ENCODE results near the gene CNOT2. TPM values are rescaled to one million over a fixed set of nuclear protein-coding genes. Genes with fewer than 3 reads are reported as not detected.

The CNOT2 gene
- polyA plus RNA-seq, 1 of the 3 experiments (the other 2 are of a cell fraction), result 45.3 TPM

- Histone ChIP-seq H3K79me2 (ENCODE audit: insufficient read depth) (peaks cover 100% of the 10 kb centered on the region), H3F3A (replicated peaks; ENCODE audit: insufficient read depth) (peaks cover 5% of the 10 kb centered on the region), H3K27me3 (ENCODE audit: insufficient read depth) (no peaks in the 10 kb centered on the region), H3K36me3 (replicated peaks in 1 of 2; ENCODE audit: control insufficient read depth in 1 of 2, insufficient read depth in 2 of 2, low read length in 1 of 2) (peaks cover 5 to 32% of the 10 kb centered on the region in 2 experiments), H3K4me2 (no peak overlapping the region), H3K4me1 (ENCODE audit: control insufficient read depth in 1 of 2, insufficient read depth in 2 of 2, low read depth in 1 of 2, low read length in 1 of 2) (peaks cover 2 to 8% of the 10 kb centered on the region in 2 experiments), H3K9me2 (no peaks in the 10 kb centered on the region), H4K20me1 (ENCODE audit: insufficient read depth) (peaks cover 76% of the 10 kb centered on the region), H3K9me3 (no peaks in the 10 kb centered on the region; the same call in 1 of the 2 replicates), H3K4me3 (ENCODE audit: low read depth in 2 of 2, low read length in 1 of 2) (no peak overlapping the region), H2AFZ (ENCODE audit: low read depth) (no peak overlapping the region), H3K27ac (ENCODE audit: low read depth in 2 of 2, low read length in 1 of 2) (no peak overlapping the region), H3K9ac (no peak overlapping the region)
- CTCF ChIA-PET, result no interaction called here
- 93% methylated on average over 5 of the region's 5 CpGs for WGBS (ENCODE audit: low lambda C conversion rate)
- POLR2A ChIA-PET, result no interaction called here
- DNase-seq, result peak; percentile 14
- no peak for TF ChIP-seq FOXM1 (IDR thresholded peaks at IDR 0.05; ENCODE audit: low read depth)
- no peak for TF ChIP-seq TAF1 (IDR thresholded peaks at IDR 0.05; ENCODE audit: borderline replicate concordance, low read depth, low read length)
- no peak for TF ChIP-seq POLR2AphosphoS5 (IDR thresholded peaks at IDR 0.05; ENCODE audit: low read depth, low read length)
- TF ChIP-seq RXRA (IDR thresholded peaks at IDR 0.05; ENCODE audit: borderline replicate concordance, low read depth), result no peak
- TF ChIP-seq EZH2phosphoT487 (IDR thresholded peaks at IDR 0.05; ENCODE audit: borderline replicate concordance, low read depth), result no peak
- no peak for TF ChIP-seq RAD21 (IDR thresholded peaks at IDR 0.05; ENCODE audit: low read length)
- no peak for TF ChIP-seq NFIC (IDR thresholded peaks at IDR 0.05; ENCODE audit: borderline replicate concordance)
- no peak for TF ChIP-seq SMC3 (IDR thresholded peaks at IDR 0.05; ENCODE audit: low read depth, low read length)
- no peak for TF ChIP-seq MXI1 (IDR thresholded peaks at IDR 0.05; ENCODE audit: low read depth, low read length)
- TF ChIP-seq, protein P1, sequence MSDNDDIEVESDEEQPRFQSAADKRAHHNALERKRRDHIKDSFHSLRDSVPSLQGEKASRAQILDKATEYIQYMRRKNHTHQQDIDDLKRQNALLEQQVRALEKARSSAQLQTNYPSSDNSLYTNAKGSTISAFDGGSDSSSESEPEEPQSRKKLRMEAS (IDR thresholded peaks at IDR 0.05; ENCODE audit: low read depth), result no peak
- TF ChIP-seq YY1 (IDR thresholded peaks at IDR 0.05; ENCODE audit: low read depth), result no peak
- no peak for TF ChIP-seq TEAD4 (IDR thresholded peaks at IDR 0.05; ENCODE audit: borderline replicate concordance, insufficient read depth)
- no peak for TF ChIP-seq JUND (IDR thresholded peaks at IDR 0.05)
These were observed 15.6 kb downstream of the CNOT2 start for GRCh38 chr12:70258605-70259403.

DNA sequence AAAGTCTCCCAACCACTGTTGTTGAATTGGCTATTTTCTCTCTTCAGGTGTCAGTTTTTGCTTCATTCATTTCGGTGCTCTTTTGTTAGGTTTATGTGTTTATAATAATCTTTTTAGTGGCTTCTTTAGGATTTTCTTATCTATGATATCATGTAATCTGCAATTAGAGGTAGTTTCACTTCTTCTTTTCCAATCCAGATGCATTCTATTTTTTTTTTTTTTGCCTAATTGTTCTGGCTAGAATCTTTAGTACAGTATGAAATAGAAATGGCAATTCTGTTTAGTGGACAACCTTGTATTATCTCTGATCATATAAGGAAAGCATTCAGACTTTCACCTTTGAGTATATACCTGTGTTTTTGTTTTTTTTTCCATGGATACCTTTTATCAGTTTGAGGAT lies 17.4 kb downstream of the CNOT2 start:
- POLR2A ChIA-PET, result no interaction called here
- CTCF ChIA-PET, result interaction anchor here (0.8 kb wide), 1 partner anchor 13 kb away, joined by 3 read pairs; no protein-coding TSS in a partner anchor
- WGBS (ENCODE audit: low lambda C conversion rate), result 100% methylated on average over 1 of the region's 1 CpG
- TF ChIP-seq MEF2A (IDR thresholded peaks at IDR 0.05; ENCODE audit: borderline replicate concordance, low read depth) (no peak), SIN3A (IDR thresholded peaks at IDR 0.05; ENCODE audit: borderline replicate concordance, low read depth, low read length) (no peak), RCOR1 (IDR thresholded peaks at IDR 0.05; ENCODE audit: low read length) (no peak), FOXM1 (IDR thresholded peaks at IDR 0.05; ENCODE audit: low read depth) (no peak), RFX5 (IDR thresholded peaks at IDR 0.05; ENCODE audit: low read length) (no peak), NRF1 (IDR thresholded peaks at IDR 0.05; ENCODE audit: low read depth, low read length) (no peak), CHD2 (IDR thresholded peaks at IDR 0.05; ENCODE audit: low read length, partially characterized antibody) (no peak), IRF3 (IDR thresholded peaks at IDR 0.05; ENCODE audit: low read depth, low read length) (no peak), FOSL2 (IDR thresholded peaks at IDR 0.05; ENCODE audit: borderline replicate concordance, low read depth) (no peak), SMC3 (IDR thresholded peaks at IDR 0.05; ENCODE audit: low read depth, low read length) (no peak), TEAD4 (IDR thresholded peaks at IDR 0.05; ENCODE audit: borderline replicate concordance, insufficient read depth) (no peak), TCF12 (IDR thresholded peaks at IDR 0.05) (no peak)
- TF ChIP-seq, protein P2, sequence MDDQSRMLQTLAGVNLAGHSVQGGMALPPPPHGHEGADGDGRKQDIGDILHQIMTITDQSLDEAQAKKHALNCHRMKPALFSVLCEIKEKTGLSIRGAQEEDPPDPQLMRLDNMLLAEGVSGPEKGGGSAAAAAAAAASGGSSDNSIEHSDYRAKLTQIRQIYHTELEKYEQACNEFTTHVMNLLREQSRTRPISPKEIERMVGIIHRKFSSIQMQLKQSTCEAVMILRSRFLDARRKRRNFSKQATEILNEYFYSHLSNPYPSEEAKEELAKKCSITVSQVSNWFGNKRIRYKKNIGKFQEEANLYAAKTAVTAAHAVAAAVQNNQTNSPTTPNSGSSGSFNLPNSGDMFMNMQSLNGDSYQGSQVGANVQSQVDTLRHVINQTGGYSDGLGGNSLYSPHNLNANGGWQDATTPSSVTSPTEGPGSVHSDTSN (IDR thresholded peaks at IDR 0.05), result no peak
- TF ChIP-seq, protein P1 (IDR thresholded peaks at IDR 0.05; ENCODE audit: low read depth), result no peak
- TF ChIP-seq, protein P3, sequence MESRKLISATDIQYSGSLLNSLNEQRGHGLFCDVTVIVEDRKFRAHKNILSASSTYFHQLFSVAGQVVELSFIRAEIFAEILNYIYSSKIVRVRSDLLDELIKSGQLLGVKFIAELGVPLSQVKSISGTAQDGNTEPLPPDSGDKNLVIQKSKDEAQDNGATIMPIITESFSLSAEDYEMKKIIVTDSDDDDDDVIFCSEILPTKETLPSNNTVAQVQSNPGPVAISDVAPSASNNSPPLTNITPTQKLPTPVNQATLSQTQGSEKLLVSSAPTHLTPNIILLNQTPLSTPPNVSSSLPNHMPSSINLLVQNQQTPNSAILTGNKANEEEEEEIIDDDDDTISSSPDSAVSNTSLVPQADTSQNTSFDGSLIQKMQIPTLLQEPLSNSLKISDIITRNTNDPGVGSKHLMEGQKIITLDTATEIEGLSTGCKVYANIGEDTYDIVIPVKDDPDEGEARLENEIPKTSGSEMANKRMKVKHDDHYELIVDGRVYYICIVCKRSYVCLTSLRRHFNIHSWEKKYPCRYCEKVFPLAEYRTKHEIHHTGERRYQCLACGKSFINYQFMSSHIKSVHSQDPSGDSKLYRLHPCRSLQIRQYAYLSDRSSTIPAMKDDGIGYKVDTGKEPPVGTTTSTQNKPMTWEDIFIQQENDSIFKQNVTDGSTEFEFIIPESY (IDR thresholded peaks at IDR 0.05; ENCODE audit: borderline replicate concordance, low read depth), result no peak

More for the DNA sequence above, 17.4 kb downstream of the CNOT2 start:
- Histone ChIP-seq H3K4me1 (ENCODE audit: control insufficient read depth in 1 of 2, insufficient read depth in 2 of 2, low read depth in 1 of 2, low read length in 1 of 2) (peaks cover 2 to 7% of the 10 kb centered on the region in 2 experiments), H3K36me3 (replicated peaks in 1 of 2; ENCODE audit: control insufficient read depth in 1 of 2, insufficient read depth in 2 of 2, low read length in 1 of 2) (peaks cover 5 to 32% of the 10 kb centered on the region in 2 experiments), H3K9ac (no peak overlapping the region), H3K4me3 (ENCODE audit: low read depth in 2 of 2, low read length in 1 of 2) (no peak overlapping the region), H3K79me2 (ENCODE audit: insufficient read depth) (peaks cover 100% of the 10 kb centered on the region), H3K27ac (ENCODE audit: low read depth in 2 of 2, low read length in 1 of 2) (no peak overlapping the region), H3K4me2 (no peak overlapping the region), H3K9me3 (no peaks in the 10 kb centered on the region; the same call in 1 of the 2 replicates), H3F3A (replicated peaks; ENCODE audit: insufficient read depth) (peaks cover 2% of the 10 kb centered on the region), H3K27me3 (ENCODE audit: insufficient read depth) (no peaks in the 10 kb centered on the region), H4K20me1 (ENCODE audit: insufficient read depth) (peaks cover 79% of the 10 kb centered on the region), H2AFZ (ENCODE audit: low read depth) (no peak overlapping the region), H3K9me2 (no peaks in the 10 kb centered on the region)
- DNase-seq, result no peak

All from SK-N-SH (cell line).